ENCODE data around the gene CACNG5.
"Not testable (repeated sequence)": the region's sequence is repeated elsewhere in the genome, so short reads cannot be mapped to it uniquely, and the experiment has no call there.

Gene CACNG5

DNA sequence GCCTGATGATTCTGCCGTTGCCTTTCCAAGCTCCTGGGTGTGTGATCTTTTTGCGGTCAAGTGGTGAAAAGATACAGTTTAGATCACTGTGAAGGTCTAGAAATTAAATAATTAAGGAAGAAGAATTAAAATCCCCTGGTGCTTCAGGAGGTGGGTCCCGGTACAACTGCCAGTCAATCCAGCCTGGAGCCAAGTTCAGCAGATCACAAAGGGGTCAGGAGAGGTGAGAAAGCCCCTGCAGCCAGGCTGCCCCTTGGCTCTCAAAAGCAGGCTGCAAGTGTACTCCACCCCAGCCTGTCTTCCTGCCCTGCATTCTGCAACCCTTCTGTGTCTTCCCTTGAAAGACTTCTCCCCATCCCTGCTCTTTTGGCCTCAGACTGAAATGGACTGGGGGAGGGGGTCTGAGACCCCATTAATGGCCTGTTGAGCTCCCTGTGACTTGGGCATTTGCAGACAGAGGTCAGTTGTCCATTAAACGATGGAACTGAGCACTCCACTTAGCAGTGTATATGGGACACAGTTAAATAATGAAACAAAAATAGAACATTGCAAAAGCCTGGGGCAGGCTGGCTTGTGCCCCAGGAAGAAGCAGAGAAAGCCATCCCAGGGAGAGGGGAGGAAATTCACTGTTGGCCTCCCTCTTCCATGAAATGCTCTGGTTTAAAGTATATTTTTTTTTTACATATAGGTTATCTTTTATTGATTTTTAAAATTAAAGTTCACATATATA lies 15.1 kb downstream of the CACNG5 start:
- no peak for DNase-seq

DNA sequence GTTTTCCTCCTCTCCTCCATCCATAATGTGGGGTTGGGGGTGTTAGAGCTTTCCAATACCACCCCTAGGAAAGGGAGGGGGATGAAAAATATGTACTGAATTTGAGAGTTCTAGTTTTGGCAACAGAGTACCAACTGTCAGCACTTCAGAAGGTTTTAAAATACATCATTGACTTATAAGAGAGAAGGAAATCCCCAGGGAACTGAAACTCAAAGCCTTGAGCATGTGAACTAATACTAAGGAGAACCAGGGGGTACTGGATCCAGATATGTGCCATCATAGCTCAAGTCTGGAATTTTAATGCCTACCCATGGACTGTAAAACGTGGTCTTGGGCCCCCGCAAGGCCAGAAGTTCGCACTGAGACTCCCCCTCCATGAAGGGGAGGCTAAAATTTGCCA lies 15.8 kb downstream of the CACNG5 start:
- DNase-seq = no peak

DNA sequence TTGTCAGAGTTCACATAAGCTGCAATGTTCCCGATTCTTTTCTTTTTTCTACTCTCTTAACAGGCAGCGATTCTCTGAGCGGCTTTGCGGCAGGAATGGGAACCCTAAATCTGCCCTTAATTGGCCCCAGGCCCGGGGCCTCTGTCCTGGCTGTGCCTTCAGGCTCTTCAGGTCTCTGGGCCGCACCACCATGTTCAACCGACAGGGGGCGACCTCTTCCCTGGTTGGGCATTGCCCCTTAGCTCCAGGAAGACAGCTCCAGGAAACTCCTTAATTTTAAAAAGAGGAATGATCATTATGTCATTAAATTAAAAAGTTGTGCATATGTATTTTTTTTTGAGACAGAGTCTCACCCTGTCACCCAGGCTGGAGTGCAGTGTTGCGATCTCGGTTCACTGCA lies 20.3 kb downstream of the CACNG5 start:
- DNase-seq = no peak

DNA sequence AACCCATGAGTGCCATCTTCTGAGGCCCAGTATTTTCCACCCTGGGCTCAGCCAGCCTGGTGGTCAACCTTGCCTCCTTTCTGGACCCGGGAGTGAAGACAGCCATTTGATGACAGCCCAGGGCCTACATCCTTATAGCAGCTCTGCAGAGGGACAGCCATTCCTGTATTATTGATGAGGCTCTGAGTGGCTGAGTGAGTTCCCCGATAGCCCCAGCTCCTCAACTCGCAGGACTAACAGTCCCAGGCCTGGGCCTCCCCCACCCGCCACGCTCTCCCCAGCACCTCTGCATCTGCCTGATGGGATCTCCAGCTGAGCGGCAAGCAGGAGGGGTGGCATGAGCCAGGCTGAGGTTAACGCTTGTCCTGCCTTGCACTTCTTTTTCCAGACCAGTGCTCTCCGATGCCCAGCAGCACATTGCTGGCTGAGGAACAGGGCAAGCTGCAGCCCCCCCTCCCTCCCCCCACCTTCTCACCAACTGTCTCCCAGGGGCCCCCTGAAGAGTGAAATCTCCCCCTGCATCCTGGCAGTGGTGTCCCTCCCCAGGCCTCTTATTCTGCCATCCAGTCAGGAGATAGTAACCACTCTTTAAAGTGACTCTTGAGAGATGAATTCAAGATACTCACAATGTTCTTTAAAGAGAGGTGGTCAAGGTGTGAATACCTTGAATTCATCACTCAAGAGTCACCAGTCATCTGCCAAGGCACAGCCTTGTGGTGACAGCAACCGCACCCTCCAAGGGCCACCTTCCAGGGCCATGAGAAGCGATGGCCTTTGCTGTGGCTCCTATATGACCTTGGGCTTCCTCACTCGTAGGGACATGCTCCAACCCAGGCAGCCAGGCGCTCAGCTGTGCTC lies 23.5 kb downstream of the CACNG5 start:
- no peak for DNase-seq

DNA sequence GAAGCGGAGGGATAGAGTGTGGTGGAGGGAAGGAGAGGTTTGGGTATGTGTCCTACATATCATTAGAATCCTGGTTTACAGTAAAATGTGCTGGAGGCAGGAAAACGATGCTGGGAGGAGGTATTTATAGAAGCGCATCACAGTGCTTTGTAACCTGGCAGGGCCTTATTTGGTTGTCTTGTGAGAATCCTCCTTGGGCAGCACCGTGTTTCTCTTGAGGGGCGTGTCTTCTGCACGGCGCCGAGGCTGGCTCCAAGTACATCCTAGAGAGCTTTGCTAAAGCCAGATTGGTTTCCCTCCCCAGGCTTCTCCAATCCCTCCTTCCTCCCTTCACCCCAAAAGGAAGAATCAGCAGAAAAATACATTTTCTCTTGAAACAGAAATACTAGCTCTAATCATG lies 24.4 kb downstream of the CACNG5 start:
- no peak for DNase-seq

DNA sequence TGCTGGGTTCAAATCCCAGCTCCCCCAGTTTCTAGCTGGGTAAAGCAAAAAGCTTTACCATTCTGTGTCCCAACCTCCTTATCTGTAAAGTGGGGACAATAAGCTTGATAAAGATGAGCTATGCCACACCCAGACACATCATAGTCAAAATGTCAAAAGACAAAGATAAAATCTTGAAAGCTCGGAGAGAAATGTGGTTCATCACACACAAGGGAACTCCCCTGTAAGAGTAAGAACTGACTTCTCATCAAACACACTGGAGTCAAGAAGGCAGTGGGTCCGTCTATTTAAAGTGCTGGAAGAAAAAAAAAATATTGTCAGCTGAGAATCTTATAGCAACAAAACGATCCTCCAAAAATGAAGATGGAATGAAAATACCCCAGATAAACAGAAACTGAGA lies 25.3 kb downstream of the CACNG5 start:
- DNase-seq = no peak

DNA sequence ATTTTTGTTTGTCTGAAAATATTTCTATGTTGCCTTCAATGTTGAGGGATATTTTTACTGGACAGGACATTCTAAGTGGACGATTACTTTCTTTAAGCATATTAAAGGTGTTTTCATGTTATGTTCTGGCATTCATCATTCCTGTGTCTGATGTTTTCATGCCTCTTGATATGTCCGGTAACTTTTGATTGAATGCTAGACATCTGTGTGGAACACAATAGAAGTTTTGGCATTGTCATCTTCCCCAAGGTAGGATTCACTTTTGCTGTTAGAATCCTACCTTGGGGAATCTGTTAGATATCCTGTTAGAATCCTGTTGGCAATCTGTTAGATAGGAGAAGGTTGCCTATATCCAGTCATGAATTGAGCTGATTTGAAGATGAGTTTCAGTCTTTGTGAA lies 28.9 kb downstream of the CACNG5 start:
- no peak for DNase-seq

DNA sequence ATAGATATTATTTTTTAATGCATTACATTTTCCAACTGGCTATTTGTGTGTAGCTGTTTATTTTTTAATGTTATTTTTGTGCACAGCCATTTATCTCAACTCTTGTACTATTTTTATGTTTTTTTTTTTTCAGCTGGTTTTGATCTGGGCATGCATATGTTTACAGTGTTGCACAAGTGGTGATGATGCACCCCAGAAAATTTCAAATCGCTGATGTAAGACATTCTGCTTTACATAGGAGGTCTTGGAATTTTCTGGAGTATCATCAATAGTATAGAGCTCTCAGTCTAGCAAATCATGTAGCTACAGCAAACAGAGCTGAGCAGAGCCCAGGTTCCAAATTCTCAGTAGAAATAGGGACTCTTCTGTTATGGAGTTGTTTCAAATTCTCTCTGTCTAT lies 30.2 kb downstream of the CACNG5 start:
- DNase-seq = no peak

DNA sequence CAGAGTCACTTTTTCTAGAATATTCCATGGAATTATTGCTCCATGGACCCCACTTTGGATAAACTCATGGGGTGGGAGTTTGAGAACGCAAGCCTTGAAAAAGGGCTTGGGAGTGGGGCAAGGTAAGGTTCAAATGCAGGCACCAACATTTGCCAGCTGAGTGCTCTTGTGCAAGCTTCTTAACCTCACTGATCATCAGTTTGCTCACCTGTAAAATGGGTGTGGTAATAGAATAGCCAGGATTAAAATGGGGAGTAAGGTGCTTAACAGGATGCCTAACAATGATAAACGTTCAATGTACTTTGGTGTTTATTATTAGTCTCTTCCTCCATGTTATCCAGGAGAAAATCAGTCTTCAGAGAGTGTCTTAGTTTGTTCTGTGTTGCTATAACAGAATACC lies 39.0 kb downstream of the CACNG5 start:
- no peak for DNase-seq

DNA sequence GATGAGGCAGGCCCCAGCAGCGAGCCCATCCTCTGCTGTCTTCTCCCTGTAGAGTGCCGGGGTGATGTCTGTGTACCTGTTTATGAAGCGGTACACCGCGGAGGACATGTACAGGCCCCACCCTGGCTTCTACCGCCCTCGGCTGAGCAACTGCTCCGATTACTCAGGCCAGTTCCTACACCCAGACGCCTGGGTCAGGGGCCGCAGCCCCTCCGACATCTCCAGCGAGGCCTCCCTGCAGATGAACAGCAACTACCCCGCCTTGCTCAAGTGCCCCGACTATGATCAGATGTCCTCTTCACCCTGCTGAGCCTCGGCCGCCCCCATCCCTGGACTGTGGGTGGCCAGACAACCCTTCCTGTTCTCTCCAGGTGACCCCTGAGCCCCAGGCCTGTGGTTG lies 50.0 kb downstream of the CACNG5 start:
- no peak for DNase-seq

DNA sequence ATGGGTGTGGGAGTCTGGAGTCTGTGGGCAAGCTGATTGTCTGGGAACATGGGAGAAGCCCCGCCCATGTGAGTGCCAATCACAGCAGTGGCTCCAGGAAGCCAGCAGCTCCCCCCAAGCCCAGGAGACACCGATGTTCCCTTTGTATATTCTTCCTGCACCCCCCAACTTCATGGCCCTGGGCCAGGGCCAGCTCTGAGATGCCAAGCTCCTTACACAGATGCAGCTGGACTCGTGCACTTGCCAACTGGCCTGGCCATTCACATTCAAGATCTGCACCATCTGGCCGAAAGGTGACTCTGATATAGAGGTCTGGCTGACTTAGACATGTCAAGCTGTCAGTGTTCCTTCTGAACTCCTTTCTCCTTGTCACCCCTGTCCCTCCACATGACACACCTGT lies 50.5 kb downstream of the CACNG5 start:
- DNase-seq = no peak

DNA sequence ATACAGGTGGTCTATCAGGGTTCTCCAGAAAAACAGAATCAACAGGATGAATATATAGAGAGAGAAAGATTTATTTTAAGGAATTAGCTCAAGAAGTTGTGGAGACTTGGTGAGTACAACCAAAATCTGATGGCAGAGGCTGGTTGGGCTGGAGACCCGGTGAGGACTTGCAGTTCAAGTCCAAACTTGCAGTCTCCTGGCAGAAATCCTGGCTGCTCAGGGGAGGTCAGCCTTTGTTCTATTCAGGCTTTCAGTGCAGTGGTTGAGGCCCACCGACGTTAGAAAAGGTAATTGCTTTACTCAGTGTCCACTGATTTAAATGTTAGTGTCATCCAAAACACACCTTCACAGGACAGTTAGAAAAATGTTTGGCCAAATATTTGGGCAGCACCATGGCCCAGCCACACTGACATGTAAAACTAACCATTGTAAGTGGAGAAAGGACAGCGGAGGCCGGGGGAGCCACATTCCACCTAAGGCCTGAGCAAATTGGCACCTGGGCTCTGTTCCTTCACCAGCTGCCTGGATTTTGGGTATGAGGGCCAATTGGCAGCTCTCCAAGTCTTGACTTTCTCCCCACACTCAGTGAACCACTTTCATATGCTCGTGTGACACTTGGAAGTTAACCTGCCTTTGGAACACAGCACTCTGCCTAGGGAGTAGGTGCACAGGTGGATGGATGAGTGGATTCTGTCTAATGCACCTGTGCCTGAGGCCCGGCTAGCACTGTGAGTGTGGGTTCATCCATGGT lies 54.7 kb downstream of the CACNG5 start:
- DNase-seq = no peak

DNA sequence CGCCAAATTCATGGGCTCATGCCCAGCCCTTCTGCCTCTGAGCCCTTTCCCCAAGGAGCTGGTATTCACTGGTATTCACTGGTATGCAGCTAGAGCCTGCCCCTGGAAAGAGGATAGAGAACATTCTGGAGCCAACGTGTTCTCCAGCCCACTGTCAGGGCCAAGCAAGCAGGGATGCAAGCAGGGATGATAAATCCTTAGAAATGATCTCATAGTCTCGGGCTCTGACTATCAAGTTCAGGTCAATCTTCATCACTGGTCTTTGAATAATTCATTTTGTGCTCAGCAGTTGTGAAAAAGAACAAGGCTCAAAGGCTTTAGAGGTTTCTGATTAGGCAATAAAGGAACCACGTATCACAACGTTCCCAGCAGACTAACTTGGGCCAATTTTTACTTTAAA lies 57.3 kb downstream of the CACNG5 start:
- DNase-seq = no peak

DNA sequence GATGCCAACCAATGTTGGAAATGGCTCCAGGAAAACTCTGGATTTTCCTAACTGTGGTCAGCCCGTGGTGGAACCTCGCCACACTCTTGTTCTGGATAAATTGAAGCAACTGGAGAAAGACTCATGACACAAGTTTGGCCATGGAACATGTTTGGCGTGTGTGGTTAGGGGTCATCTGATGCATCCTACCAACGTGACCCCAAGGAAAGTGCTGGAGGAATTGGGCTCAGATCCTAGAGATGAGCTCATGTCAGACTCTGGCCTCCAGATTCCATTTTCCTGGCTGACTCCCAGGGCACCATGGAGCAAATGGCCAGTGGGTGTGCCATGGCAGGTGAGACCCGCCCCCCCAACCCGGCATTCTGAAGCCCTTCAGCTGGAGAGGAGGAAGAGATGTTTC lies 58.5 kb downstream of the CACNG5 start:
- no peak for DNase-seq

DNA sequence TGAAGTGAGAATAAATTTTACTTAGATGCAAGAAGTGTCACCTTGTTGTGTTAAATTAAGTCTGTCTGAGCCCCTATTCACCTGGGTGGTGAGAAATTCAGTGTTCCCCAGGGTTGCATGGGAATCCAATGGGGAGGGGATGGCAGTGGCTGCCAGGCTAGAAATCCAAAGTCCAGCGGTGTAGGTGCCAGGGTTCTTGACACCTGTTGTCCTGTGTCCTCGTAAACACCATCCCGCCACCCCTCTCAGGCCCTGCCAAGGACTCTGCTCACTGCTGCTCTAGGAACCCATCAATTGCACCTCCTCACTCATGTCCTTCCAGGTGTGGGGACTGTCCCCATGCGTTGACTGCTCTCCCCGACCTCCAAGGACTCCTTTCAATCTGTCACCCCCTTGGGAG lies 58.9 kb downstream of the CACNG5 start:
- no peak for DNase-seq

DNA sequence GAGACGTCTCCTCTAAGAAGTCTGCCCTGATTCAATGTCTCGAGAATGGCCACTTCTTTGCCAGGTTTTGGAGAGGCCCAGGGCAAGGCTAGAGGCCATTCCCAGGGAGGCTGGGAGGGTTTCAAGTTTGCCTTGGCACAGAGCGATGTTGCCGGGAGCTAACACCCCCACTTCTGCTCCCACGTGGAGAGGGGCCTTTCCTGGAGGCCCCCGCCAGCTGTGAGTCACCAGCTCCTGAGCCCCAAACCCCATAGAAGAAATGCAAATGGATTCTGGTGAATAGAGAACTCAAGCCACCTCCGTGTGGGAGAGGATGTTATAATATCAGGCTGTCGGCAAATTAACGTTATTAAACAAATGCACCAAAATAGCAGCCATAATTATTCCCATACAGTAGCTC lies 62.2 kb downstream of the CACNG5 start:
- DNase-seq = no peak

DNA sequence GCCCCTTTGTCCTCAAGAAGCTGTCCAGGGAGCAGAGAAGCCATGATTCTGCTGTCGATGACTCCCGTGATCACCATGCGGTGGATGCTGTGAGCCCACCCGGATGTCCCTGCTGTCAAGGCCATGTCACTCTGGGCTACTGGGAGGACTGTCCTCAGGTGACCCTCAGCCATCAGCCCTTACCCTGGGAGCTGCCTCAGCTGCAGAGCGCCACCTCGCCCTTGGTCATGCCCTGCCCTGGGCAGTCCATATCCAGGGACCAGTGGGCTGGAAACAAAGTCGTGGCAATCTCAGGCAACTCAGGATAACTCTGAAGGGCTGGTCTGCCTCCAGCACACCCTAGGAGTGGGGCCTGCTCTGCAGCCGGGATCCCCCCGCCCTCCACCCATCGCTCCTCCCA lies 63.6 kb downstream of the CACNG5 start:
- no peak for DNase-seq

DNA sequence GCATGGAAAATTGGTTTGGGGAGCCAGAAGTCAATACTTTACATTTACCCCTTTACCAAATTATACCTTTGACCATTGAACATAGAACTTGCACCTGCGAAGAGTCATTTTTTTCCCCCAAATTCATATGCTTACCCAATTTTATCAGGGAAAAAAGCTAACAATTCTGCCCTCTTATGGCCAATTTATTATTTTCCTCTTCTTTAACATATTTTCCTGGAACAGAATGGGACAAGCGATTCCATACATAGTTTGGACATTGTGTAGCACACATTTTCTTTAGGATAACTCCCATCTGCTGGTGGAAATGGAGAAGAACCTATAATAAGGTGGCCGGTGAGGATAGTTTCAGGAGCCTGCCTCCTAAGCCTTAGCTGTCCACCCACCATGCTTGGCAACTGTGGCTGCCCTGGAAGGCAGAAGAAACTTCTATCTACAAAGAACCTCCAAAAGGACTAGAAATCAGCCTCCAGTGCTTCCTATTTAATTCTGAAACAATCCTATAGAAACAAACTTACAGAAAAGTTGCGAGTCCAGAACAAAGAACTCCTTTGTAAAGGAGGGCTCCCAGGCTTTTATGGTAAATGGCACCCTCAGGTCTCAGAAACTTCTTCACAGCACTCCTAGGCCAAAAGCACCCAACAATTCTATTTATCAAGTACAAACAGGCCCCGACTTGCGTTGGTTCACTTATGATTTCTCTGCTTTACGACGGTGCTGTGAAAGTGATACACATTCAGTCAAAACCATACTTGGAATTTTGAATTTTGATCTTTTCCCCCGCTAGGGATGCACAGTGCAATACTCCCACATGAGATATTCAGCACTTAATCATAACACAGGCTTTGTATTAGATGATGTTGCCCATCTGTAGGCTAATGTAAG lies 65.5 kb downstream of the CACNG5 start:
- DNase-seq = no peak

DNA sequence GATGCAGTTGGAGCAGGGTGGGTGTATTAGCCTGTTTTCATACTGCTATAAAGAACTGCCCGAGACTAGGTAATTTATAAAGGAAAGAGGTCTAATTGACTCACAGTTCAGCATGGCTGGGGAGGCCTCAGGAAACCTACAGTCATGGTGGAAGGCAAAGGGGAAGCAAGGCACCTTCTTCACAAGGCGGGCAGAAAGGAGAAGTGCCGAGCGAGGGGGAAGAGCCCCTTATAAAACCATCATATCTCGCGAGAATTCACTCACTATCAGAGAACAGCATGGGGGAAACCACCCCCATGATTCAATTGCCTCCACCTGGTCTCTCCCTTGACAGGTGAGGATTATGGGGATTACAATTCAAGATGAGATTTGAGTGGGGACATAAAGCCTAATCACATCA lies 68.4 kb downstream of the CACNG5 start:
- DNase-seq = not testable (repeated sequence)

DNA sequence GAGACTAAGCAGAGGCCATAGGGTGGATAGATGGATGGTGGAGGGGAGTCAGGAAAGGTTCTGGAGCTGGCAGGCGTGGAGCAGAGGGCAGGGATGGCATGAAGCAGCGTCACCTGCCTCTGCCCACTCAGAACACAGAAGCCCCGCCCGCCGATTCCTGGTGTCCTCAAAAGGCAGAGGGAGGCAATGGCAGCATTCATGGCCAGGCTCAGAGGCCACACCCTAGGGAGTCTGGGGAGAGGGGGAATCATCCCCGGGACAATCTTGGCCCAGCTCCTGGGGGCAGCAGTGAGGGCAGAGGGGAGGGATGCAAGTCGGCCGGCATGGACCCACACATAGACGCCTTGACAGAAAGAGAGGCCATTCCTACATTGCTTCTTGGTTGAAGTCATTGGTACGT lies 68.9 kb downstream of the CACNG5 start:
- DNase-seq = no peak

DNA sequence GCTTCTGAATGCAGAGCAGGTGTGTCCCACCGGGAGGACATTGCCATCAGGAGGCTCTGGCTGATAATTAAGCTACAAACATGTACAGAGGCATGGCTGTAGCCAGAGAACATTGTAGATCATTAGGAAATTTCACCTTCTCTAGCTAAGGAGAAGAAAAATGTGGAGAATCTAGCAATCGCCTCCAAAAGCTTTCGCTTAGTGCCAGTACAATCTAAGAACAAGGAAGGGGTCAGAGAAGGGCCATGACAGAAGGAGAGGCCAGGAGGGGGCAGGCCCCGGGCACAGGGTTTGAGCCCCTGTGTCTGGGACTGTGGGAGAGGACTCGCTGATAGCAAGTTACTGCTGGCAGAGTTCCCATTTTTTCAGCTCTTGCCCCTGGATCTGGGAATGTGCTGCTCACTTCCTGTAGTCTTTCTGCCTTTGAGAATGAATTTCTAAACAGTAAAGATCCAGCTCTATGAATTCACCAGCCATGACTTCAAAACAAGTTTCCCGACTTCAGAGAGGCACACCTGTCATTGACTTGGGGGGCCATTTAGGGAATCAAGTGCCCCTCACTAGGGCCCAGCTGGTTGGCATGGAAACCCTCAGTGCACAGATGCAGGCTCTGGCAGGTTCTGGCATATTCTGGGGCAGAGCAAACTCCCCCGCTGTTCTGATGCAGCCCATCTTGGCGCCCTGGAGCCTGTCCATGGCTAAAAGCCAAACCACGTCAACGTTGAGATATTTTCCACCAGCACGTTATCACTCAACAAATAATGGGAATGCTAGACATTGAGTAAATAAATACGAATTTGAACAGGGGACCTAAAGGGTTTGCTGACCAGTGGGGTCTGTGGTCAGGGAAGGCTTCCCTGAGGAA lies 70.1 kb downstream of the CACNG5 start:
- DNase-seq = no peak
